ENCODE measurements around the gene RPL10. TPM values are rescaled to one million over a fixed set of nuclear protein-coding genes. Genes with fewer than 3 reads are reported as not detected.
"Not testable (repeated sequence)": the region's sequence is repeated elsewhere in the genome, so short reads cannot be mapped to it uniquely, and the experiment has no call there.

RPL10 gene
- polyA plus RNA-seq, 2 donors: 2,998 to 4,750 TPM

DNA sequence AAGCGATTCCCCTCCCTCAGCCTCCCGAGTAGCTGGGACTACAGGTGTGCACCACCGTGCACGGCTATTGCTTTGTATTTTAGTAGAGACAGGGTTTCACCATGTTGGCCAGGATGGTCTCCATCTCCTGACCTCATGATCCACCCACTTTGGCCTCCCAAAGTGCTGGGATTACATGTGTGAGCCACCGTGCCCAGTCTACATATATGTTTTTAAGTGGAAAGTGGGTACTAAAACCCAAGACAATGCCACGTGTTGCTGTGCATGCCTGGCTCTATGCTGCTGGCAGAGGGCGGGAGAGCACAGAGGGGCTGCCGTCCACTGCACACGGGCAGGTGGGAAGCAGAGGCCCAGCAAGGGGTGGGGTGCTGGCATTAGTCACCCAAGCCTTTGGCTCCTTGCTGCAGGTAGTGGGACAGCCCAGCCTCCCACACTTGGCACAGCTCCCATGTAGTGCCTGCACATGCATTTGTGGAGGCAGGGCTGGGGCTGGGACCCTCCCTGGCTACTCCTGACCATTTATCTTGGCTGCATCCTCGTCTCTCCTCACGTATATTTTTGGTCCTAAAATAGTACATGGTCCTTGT lies 15.6 kb upstream of the RPL10 start:
- Histone ChIP-seq H3K36me3 (ENCODE audit: control insufficient read depth in 2 of 2, insufficient read depth in 2 of 2, low read length in 1 of 2) (no peaks in the 10 kb centered on the region), H3K27me3 (ENCODE audit: control insufficient read depth in 1 of 2, insufficient read depth in 2 of 2, low read length in 2 of 2) (no peaks in the 10 kb centered on the region), H3K4me3 (ENCODE audit: low read depth in 1 of 2, low read length in 2 of 2) (no peak overlapping the region), H3K4me1 (ENCODE audit: control insufficient read depth in 2 of 2, insufficient read depth in 2 of 2, low read length in 1 of 2) (peaks cover 0 to 6% of the 10 kb centered on the region in 2 donors), H3K9me3 (ENCODE audit: control insufficient read depth in 2 of 2, insufficient read depth in 1 of 2, low read depth in 1 of 2, low read length in 1 of 2) (no peaks in the 10 kb centered on the region), H3K27ac (ENCODE audit: low read depth in 2 of 2, low read length in 1 of 2) (no peak overlapping the region)
- 64 to 67% methylated on average over 11 of the region's 11 CpGs for whole genome bisulfite sequencing, 2 donors

DNA sequence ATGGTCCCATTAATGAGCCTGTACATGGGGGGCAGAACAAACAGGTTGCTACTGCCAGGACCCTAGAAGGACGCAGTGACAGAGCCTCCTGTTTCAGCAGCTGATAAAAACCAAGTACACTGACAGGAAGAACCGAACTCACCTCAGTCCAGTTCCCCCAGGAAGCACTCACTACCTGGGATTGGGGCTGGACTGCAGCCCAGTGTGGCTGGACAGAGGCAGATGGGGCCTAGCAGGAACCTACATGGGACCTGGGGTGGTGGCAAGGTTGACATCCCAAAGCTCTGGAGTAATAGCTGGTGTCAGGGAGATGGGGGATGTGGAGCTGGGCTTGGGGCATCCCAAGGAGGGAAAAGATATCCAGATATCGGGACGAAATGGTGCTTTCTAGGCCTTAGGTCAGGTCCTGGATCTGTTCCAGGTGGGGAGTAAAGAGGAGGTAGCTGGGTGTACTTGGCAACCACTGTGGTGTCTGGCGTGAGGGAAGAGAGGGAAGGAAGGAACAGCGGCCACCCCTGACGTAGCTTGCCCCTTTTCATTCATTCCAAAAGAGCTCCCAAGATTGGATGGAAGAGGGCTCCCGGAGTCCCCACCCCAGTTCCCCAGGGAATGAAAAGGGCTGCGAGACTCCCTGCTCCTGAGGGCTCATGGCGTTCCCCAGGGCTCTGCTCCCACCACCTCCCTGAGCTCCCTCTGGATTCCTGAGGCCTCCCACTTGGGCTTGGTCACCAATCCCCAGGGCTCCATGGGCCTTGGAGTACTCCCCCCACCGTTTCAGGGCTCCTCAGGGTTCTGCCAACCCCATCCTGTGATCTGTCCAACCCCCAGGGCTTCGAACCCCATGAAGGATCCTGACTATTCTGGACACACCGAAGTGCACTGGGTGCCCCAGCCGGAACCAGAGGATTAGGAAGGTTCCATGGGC lies 14.6 kb upstream of the RPL10 start:
- H3K9me3 ChIP-seq (ENCODE audit: control insufficient read depth in 2 of 2, insufficient read depth in 1 of 2, low read depth in 1 of 2, low read length in 1 of 2): no peaks in the 10 kb centered on the region
- H3K27me3 ChIP-seq (ENCODE audit: control insufficient read depth in 1 of 2, insufficient read depth in 2 of 2, low read length in 2 of 2): no peaks in the 10 kb centered on the region
- peaks cover 0 to 6% of the 10 kb centered on the region in 2 donors for H3K4me1 ChIP-seq (ENCODE audit: control insufficient read depth in 2 of 2, insufficient read depth in 2 of 2, low read length in 1 of 2)
- 70 to 71% methylated on average over 14 of the region's 14 CpGs for WGBS, 2 donors
- no peaks in the 10 kb centered on the region for H3K36me3 ChIP-seq (ENCODE audit: control insufficient read depth in 2 of 2, insufficient read depth in 2 of 2, low read length in 1 of 2)
- peak overlapping the region in 1 of 2 donors; percentile 36 for H3K27ac ChIP-seq (ENCODE audit: low read depth in 2 of 2, low read length in 1 of 2)
- H3K4me3 ChIP-seq (ENCODE audit: low read depth in 1 of 2, low read length in 2 of 2): no peak overlapping the region

GRCh38 chrX:154384284-154384892 lies 13.8 kb upstream of the RPL10 start:
- Histone ChIP-seq H3K4me3 (ENCODE audit: low read depth in 1 of 2, low read length in 2 of 2) (no peak overlapping the region), H3K4me1 (ENCODE audit: control insufficient read depth in 2 of 2, insufficient read depth in 2 of 2, low read length in 1 of 2) (peaks cover 0 to 6% of the 10 kb centered on the region in 2 donors), H3K9me3 (ENCODE audit: control insufficient read depth in 2 of 2, insufficient read depth in 1 of 2, low read depth in 1 of 2, low read length in 1 of 2) (no peaks in the 10 kb centered on the region), H3K27ac (ENCODE audit: low read depth in 2 of 2, low read length in 1 of 2) (peak overlapping the region in 1 of 2 donors; percentile 22), H3K27me3 (ENCODE audit: control insufficient read depth in 1 of 2, insufficient read depth in 2 of 2, low read length in 2 of 2) (no peaks in the 10 kb centered on the region), H3K36me3 (ENCODE audit: control insufficient read depth in 2 of 2, insufficient read depth in 2 of 2, low read length in 1 of 2) (no peaks in the 10 kb centered on the region)
- 63 to 68% methylated on average over 8 of the region's 8 CpGs for WGBS, 2 donors

- H3K27me3 ChIP-seq (ENCODE audit: control insufficient read depth in 1 of 2, insufficient read depth in 2 of 2, low read length in 2 of 2); H3K36me3 ChIP-seq (ENCODE audit: control insufficient read depth in 2 of 2, insufficient read depth in 2 of 2, low read length in 1 of 2); H3K27ac ChIP-seq (ENCODE audit: low read depth in 2 of 2, low read length in 1 of 2); H3K9me3 ChIP-seq (ENCODE audit: control insufficient read depth in 2 of 2, insufficient read depth in 1 of 2, low read depth in 1 of 2, low read length in 1 of 2); H3K4me3 ChIP-seq (ENCODE audit: low read depth in 1 of 2, low read length in 2 of 2); H3K4me1 ChIP-seq (ENCODE audit: control insufficient read depth in 2 of 2, insufficient read depth in 2 of 2, low read length in 1 of 2): not testable (repeated sequence)
- no CpG with 5 or more reads among the region's 20 CpGs for WGBS, 2 donors
Observed at GRCh38 chrX:154388094-154388493, 10.1 kb upstream of the RPL10 start.

- H3K27me3 ChIP-seq (ENCODE audit: control insufficient read depth in 1 of 2, insufficient read depth in 2 of 2, low read length in 2 of 2); H3K9me3 ChIP-seq (ENCODE audit: control insufficient read depth in 2 of 2, insufficient read depth in 1 of 2, low read depth in 1 of 2, low read length in 1 of 2); H3K4me3 ChIP-seq (ENCODE audit: low read depth in 1 of 2, low read length in 2 of 2); H3K36me3 ChIP-seq (ENCODE audit: control insufficient read depth in 2 of 2, insufficient read depth in 2 of 2, low read length in 1 of 2); H3K4me1 ChIP-seq (ENCODE audit: control insufficient read depth in 2 of 2, insufficient read depth in 2 of 2, low read length in 1 of 2); H3K27ac ChIP-seq (ENCODE audit: low read depth in 2 of 2, low read length in 1 of 2): not testable (repeated sequence)
- no CpG with 5 or more reads among the region's 16 CpGs for WGBS, 2 donors
Observed at GRCh38 chrX:154388649-154389048, 9.5 kb upstream of the RPL10 start.

GRCh38 chrX:154389812-154390747 lies 8.1 kb upstream of the RPL10 start:
- H3K36me3 ChIP-seq (ENCODE audit: control insufficient read depth in 2 of 2, insufficient read depth in 2 of 2, low read length in 1 of 2); H3K9me3 ChIP-seq (ENCODE audit: control insufficient read depth in 2 of 2, insufficient read depth in 1 of 2, low read depth in 1 of 2, low read length in 1 of 2); H3K4me1 ChIP-seq (ENCODE audit: control insufficient read depth in 2 of 2, insufficient read depth in 2 of 2, low read length in 1 of 2); H3K27me3 ChIP-seq (ENCODE audit: control insufficient read depth in 1 of 2, insufficient read depth in 2 of 2, low read length in 2 of 2); H3K4me3 ChIP-seq (ENCODE audit: low read depth in 1 of 2, low read length in 2 of 2): not testable (repeated sequence)
- peak overlapping the region in 1 of 2 donors; percentile 62 for H3K27ac ChIP-seq (ENCODE audit: low read depth in 2 of 2, low read length in 1 of 2)
- 0 to 37% methylated on average over 13 to 24 of the region's 121 CpGs for WGBS, 2 donors

GRCh38 chrX:154396363-154396762 lies 1.8 kb upstream of the RPL10 start:
- peaks cover 0 to 12% of the 10 kb centered on the region in 2 donors for H3K36me3 ChIP-seq (ENCODE audit: control insufficient read depth in 2 of 2, insufficient read depth in 2 of 2, low read length in 1 of 2)
- H3K4me1 ChIP-seq (ENCODE audit: control insufficient read depth in 2 of 2, insufficient read depth in 2 of 2, low read length in 1 of 2); H3K27me3 ChIP-seq (ENCODE audit: control insufficient read depth in 1 of 2, insufficient read depth in 2 of 2, low read length in 2 of 2); H3K9me3 ChIP-seq (ENCODE audit: control insufficient read depth in 2 of 2, insufficient read depth in 1 of 2, low read depth in 1 of 2, low read length in 1 of 2); H3K27ac ChIP-seq (ENCODE audit: low read depth in 2 of 2, low read length in 1 of 2); H3K4me3 ChIP-seq (ENCODE audit: low read depth in 1 of 2, low read length in 2 of 2): not testable (repeated sequence)
- WGBS, 2 donors: 87 to 88% methylated on average over 15 to 17 of the region's 17 CpGs

DNA sequence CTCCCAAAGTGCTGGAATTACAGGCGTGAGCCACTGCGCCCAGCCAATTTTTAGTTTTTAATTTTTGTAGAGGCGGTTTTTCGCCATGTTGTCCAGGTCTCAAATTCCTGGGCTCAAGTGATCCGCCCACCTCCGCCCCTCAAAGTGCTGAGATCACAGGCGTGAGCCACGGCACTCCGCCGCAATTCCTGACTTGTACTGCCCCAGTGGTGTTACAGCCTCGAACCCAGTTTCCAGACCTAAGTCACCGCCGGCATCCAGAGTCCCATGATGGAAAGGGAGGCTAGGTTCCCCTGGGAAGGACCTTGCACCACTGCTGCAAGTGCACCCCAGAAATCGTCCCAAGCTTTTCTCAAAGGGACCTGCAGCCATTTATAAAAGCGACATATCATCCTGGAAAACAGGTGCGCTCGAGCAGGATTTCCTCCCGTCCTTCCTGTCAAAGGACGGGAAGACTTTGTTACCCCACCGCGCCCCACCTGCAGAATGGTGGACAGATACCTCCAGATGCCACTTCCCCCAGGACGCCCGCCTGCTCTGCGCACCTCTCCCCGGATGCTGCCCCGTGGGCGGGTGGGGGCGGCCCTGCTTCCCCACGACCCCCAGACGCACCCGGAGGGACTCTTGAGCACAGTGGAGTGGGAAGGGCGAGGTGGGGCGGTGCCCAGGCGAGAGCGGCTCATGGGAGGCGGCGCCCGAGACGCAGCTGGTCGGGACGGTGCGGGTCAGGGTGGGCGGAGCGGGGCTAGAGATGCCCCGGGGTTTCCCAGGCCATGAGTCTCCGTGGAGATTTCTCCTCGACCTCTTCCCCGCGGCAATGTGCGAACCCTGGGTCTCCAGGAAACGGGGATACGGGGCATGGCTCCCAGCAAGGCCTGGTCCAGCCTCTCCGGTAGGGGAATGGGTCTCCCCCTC lies 947 bp upstream of the RPL10 start:
- H3K4me1 ChIP-seq (ENCODE audit: control insufficient read depth in 2 of 2, insufficient read depth in 2 of 2, low read length in 1 of 2): peaks cover 0 to 6% of the 10 kb centered on the region in 2 donors
- peak overlapping the region; percentile 96 to 99 for H3K27ac ChIP-seq (ENCODE audit: low read depth in 2 of 2, low read length in 1 of 2)
- peak overlapping the region; percentile 41 to 82 for H3K4me3 ChIP-seq (ENCODE audit: low read depth in 1 of 2, low read length in 2 of 2)
- H3K27me3 ChIP-seq (ENCODE audit: control insufficient read depth in 1 of 2, insufficient read depth in 2 of 2, low read length in 2 of 2): no peaks in the 10 kb centered on the region
- WGBS, 2 donors: 3 to 28% methylated on average over 53 of the region's 53 CpGs
- peaks cover 0 to 12% of the 10 kb centered on the region in 2 donors for H3K36me3 ChIP-seq (ENCODE audit: control insufficient read depth in 2 of 2, insufficient read depth in 2 of 2, low read length in 1 of 2)
- H3K9me3 ChIP-seq (ENCODE audit: control insufficient read depth in 2 of 2, insufficient read depth in 1 of 2, low read depth in 1 of 2, low read length in 1 of 2): peaks cover 0 to 3% of the 10 kb centered on the region in 2 donors

Data from esophagus (tissue), 2 donors.